ENCODE results near the gene PRKCI.

The PRKCI gene

DNA sequence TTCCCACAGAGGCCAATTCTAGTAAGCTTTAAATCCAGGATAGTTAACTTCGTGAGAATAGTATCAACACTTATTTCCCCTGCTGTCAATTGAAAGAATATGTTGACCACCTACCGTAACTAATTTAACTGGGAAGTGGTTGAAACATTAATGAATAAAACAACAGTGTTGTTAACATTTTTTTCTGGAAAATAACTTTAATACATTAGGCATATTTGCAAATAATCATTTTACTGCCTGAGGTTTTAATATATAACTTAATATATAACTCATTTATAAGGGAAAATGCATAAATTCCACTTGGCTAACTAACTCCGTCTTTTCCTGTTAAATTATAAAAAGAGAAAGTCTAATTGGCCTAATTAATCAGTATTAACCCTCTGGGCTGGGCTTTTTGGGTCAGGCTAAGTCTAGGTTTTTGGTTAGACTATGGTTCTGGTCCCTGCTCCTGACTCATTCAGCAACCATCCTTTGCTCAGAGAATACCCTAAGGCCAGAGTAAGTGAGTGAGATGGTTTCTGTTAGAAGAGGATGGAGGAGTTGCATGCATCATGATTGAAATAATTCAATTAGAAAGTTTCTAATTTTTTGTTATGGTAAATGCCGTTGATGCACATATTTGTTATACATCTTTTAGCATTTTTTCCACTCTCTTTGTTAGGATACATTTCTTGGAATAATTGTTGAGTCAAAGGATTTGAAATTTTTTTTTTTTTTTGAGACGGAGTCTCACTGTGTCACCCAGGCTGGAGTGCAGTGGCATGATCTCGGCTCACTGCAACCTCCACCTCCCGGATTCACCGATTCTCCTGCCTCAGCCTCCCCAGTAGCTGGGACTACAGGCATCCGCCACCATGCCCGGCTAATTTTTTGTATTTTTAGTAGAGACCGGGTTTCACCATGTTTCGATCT is 124.5 kb downstream of the PRKCI start:
- DNase-seq (ENCODE audit: low spot score) = no peak

DNA sequence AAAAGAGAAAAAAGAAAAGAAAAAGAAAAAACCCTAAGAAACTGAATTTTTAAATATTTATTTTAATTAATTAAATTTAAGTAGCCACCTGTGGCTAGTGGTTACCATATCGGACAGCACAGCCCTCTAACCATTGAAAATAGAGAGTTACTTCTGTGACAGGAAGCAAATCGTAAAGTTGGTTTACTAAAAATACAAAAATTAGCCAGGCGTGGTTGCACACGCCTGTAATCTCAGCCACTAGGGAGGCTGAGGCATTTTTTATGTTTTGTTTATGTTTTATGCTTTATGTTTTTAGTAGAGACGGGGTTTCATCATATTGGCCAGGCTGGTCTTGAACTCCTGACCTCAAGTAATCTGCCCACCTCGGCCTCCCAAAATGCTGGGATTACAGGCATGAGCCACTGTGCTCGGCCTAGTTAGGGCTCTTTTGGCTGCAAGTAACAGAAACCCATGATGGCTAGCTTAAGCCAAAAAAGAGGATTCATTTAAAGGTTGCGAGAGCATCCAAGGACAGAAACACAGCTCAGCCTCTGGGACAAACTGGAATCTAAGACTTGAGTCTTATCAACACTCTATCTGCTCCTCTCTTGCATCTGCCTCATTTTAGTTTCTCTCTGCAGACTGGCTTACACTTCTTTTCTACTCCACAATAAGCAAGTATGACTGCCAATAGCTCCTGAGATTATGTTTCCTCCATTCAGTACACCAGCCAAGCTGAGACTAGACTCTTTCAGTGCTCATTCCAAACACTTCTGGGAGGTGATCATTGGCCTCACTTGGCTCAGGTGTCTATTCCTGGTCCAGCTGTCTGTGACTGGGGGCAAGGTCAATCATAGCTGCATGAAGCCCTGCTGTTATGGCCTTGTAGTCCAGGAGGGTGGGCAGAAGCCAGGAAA is 128.5 kb downstream of the PRKCI start:
- no peak for DNase-seq (ENCODE audit: low spot score)

DNA sequence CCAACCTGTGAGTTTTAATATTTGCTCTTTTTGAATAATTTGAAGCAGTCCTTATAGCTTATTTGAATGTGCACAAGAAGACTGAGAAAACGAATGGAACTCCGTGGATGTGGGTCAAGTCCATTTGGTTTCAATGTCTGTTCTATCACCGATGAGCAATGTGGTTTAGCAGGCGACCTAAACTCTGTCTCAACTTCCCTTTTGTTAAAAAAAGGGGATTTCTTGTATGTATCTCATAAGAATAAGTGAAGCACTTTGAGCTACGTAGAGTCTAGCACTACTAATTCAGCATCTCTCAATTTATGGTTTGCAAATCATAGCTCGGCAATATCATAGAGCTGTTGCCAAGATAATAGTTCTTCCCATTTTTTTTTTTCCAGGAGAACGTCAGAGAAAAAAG is 130.7 kb downstream of the PRKCI start:
- no peak for DNase-seq (ENCODE audit: low spot score)

DNA sequence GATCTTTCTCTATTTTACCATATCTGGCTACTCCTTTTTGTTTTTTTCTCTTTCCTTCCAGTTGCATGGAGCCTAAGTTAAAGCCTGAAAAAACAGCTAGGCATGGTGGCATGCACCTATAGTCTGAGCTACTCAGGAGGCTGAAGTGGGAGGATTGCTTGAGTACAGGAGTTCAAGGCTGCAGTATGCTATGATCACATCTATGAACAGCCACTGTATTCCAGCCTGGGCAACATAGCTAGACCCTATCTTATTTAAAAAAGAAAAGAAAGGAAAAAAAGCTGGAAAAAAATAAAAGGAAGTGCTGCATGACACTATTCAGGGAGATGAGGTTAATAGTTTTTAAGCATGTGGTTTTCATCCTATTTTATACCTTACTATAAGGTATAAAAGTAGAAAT is 131.3 kb downstream of the PRKCI start:
- DNase-seq (ENCODE audit: low spot score) = no peak

DNA sequence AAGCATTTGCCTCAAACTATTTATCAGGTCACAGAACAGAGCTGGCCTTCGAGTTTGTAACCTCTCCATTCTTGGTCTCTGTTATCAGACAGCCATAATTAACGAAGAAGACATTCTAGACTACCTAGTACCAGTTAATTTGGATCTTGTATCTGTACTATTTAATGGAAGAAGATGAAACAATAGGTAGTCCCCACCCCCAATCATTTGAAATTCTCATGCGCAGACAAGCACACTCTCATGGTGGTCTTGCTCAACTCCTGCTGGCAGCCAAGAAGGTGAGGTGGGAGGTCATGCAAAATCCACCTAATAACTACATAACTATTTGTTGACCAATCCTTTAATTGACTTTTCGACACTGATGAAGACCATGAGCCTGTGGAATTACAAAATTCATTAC is 132.5 kb downstream of the PRKCI start:
- no peak for DNase-seq (ENCODE audit: low spot score)
